Osteocyte (in vitro differentiated cells): ENCODE data around the gene PRKCH. TPM values are rescaled to one million over a fixed set of nuclear protein-coding genes. Genes with fewer than 3 reads are reported as not detected.

Experiments used
- DNase-seq: peaks from one replicate; pipeline ENCODE4 v3.0.0; 2021; ENCODE audit warnings: mixed read lengths; ENCODE audit not compliant: unreplicated experiment; ENCODE audit errors: extremely low spot score
- H3K27ac Mint-ChIP-seq: one replicate; pipeline ENCODE4 v1.8.0; 2021; ENCODE audit warnings: mild to moderate bottlenecking, mixed read lengths; ENCODE audit not compliant: unreplicated experiment
- H3K27me3 Mint-ChIP-seq: one replicate; pipeline ENCODE4 v1.8.0; 2021; ENCODE audit warnings: mixed read lengths; ENCODE audit not compliant: unreplicated experiment
- H3K36me3 Mint-ChIP-seq: one replicate; pipeline ENCODE4 v1.8.0; 2021; ENCODE audit warnings: mixed read lengths; ENCODE audit not compliant: unreplicated experiment
- H3K4me1 Mint-ChIP-seq: one replicate; pipeline ENCODE4 v1.8.0; 2021; ENCODE audit warnings: mixed read lengths; ENCODE audit not compliant: unreplicated experiment
- H3K4me3 Mint-ChIP-seq: one replicate; pipeline ENCODE4 v1.8.0; 2021; ENCODE audit warnings: mild to moderate bottlenecking, moderate library complexity, mixed read lengths; ENCODE audit not compliant: unreplicated experiment
- H3K9me3 Mint-ChIP-seq: one replicate; pipeline ENCODE4 v1.8.0; 2021; ENCODE audit warnings: mixed read lengths; ENCODE audit not compliant: unreplicated experiment
- total RNA-seq: library from RNA; stranded (reverse); gene quantifications from 2 replicates; pipeline ENCODE4 v1.2.1, GENCODE V29; 2021
- TF ChIP-seq, protein P1 (sequence below): fragments of 200-600 bp; sonication (generic); IDR thresholded peaks from 2 replicates; pipeline ENCODE4 v1.5.0; 2021; ENCODE audit warnings: antibody characterized with exemption, mild to moderate bottlenecking, moderate library complexity

Gene PRKCH
- total RNA-seq, 1 donor from 2014 or later: 10.6 TPM

DNA sequence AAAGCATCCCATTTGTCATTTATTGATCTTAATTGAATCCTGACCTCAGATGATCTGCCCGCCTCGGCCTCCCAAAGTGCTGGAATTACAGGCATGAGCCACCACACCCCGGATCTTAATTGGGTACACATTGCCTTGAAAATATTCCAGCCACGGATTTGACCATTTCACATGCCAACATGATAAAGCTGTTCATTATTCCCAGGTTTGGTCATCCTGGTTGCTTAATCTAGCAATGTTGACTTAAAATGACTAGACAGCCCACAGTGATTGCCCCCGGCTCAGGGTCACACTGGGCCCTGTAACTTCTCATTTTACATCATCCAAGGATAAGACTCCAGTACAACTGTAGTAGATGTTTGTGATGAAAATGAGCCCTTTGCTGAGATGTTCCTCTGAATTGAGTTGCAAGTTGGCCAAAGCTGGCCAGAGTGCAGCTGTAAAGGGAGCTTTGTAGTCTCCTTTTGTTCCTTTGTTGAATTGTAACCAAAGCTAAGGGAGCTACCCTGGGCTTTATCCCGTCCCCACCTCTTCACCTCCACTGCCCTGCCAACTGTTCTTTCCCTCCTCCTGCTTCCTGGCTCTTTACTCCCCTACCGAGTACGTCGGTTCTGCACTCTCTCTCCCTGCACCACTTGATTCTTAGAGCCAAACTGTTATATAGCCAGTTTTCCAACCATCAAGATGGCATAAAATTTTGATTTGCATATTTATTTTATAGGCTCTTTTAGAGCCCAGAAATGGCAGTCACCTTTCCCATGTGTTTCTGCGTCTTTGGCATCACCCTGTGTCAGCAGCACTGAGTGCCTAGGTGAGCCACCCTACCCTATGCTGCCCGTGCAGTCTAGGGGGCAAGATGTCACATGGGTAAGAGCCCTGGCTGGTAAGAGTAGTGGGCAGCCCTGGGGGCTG is 232.6 kb downstream of the PRKCH start:
- H3K27me3 Mint-ChIP-seq: no peaks in the 10 kb centered on the region

DNA sequence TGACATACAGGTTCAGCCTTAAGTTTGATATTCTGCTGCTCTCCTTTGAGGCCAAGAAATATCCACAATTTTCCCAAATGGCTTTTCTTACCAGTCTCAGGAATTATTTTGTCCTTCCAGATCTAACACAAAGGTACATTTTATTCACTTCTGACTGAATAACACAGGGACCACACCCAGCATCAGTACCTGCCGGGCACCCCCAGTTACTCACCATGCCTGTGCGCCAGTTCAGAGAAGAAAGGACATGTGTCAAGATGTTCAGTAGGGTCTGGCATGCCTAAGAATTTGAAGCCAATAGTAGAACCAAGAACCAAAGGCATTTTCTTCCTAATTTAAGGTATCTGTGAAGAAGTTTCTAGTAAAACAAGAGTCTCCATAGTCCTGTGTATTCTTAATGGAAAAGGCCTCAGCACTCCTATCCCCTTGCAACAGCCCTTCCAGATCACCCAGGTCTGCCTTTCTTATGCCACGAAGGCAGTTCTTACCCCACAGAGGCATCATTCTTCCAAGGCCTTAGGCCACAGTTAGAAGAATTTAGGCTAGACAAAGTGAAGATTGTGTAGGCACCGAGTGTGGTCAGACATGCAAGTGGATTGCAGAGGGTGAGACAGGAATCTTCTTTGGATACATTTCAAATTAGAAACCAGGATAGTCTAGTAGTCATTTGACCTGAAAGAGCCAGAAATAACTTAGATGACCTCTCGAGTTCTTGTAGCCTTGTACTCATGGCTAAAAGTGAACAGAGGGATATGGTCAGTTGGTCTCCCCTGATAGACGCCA is 233.9 kb downstream of the PRKCH start:
- H3K4me3 Mint-ChIP-seq: no peak overlapping the region
- peak overlapping the region; percentile 96 for H3K27ac Mint-ChIP-seq
- TF ChIP-seq, protein P1, sequence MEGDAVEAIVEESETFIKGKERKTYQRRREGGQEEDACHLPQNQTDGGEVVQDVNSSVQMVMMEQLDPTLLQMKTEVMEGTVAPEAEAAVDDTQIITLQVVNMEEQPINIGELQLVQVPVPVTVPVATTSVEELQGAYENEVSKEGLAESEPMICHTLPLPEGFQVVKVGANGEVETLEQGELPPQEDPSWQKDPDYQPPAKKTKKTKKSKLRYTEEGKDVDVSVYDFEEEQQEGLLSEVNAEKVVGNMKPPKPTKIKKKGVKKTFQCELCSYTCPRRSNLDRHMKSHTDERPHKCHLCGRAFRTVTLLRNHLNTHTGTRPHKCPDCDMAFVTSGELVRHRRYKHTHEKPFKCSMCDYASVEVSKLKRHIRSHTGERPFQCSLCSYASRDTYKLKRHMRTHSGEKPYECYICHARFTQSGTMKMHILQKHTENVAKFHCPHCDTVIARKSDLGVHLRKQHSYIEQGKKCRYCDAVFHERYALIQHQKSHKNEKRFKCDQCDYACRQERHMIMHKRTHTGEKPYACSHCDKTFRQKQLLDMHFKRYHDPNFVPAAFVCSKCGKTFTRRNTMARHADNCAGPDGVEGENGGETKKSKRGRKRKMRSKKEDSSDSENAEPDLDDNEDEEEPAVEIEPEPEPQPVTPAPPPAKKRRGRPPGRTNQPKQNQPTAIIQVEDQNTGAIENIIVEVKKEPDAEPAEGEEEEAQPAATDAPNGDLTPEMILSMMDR: no peak
- DNase-seq: no peak
- no peaks in the 10 kb centered on the region for H3K27me3 Mint-ChIP-seq
- H3K9me3 Mint-ChIP-seq: peaks cover 8% of the 10 kb centered on the region
- H3K36me3 Mint-ChIP-seq: no peaks in the 10 kb centered on the region
- H3K4me1 Mint-ChIP-seq: peaks cover 74% of the 10 kb centered on the region

More for the DNA sequence above, 232.6 kb downstream of the PRKCH start:
- Mint-ChIP-seq H3K4me3 (peak overlapping the region; percentile 7), H3K4me1 (peaks cover 71% of the 10 kb centered on the region), H3K27ac (peak overlapping the region; percentile 96), H3K9me3 (peaks cover 8% of the 10 kb centered on the region), H3K36me3 (no peaks in the 10 kb centered on the region)
- DNase-seq: no peak
- TF ChIP-seq, protein P1: no peak

DNA sequence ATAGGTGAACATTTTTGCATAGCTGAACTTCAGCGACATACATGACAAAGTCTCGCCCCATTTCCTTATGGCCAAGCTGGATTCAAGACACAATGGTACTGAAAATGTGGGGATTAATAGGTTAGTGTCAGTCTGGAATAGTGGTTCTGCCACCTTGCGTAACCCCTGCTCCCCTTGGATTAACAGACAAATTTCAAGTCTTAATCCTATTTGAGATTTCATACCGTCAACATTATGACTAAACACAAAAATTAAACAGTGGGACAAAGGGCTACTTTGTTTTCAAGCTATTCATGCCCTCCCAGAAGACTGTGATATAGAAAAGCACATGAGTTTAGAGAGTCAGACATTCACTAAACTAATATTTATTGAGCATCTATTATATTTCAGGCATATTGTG is 235.1 kb downstream of the PRKCH start:
- peaks cover 8% of the 10 kb centered on the region for H3K9me3 Mint-ChIP-seq
- peaks cover 80% of the 10 kb centered on the region for H3K4me1 Mint-ChIP-seq
- TF ChIP-seq, protein P1: no peak
- no peak for DNase-seq
- no peak overlapping the region for H3K27ac Mint-ChIP-seq
- H3K27me3 Mint-ChIP-seq: no peaks in the 10 kb centered on the region
- H3K36me3 Mint-ChIP-seq: no peaks in the 10 kb centered on the region
- H3K4me3 Mint-ChIP-seq: no peak overlapping the region

DNA sequence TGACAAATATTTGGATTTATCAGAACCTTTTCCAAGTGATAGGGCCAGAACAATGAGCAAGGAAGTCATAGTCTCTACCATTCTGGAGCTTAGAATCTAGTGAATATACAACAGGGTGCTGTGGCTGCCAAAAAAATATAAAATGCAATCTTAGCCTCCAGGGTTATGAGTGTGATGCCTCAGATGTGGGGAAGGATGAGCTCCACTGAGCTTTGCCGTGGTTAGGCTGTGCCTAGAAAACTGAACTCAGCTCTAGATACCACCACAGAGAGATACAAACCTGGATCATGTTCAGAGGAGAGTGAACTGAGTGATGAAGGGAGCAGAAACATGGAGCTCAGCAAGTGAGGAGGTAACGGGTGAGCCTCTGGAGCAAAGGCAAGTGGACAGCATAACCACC is 235.9 kb downstream of the PRKCH start:
- Mint-ChIP-seq H3K27me3 (no peaks in the 10 kb centered on the region), H3K4me3 (no peak overlapping the region), H3K9me3 (peaks cover 3% of the 10 kb centered on the region), H3K36me3 (no peaks in the 10 kb centered on the region), H3K27ac (peak overlapping the region; percentile 21), H3K4me1 (peaks cover 84% of the 10 kb centered on the region)
- no peak for DNase-seq
- TF ChIP-seq, protein P1: no peak

DNA sequence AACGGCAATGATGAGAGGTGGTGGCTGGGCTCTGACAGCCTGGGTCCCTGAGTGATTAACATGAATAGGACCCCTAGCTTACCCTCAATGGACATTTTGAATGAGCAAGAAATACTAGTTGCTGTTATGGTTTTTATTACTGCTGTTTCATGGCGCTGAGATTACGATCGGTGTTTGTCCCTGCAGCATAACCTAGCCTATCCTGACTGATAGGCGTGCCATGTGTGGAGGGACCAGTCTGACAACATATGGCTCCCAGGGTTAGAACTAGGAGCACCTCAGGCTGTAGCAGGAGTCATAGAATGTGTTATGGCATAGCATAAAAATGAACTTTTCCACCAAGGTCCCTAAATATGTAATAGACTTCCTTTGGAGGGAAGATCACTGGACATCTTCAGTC is 236.5 kb downstream of the PRKCH start:
- no peak for DNase-seq
- Mint-ChIP-seq H3K4me3 (no peak overlapping the region), H3K27ac (peak overlapping the region; percentile 74), H3K4me1 (peaks cover 86% of the 10 kb centered on the region), H3K27me3 (no peaks in the 10 kb centered on the region), H3K36me3 (no peaks in the 10 kb centered on the region), H3K9me3 (peaks cover 3% of the 10 kb centered on the region)
- TF ChIP-seq, protein P1: no peak
